Breast epithelium (tissue), 3 donors: ENCODE results near the gene OR2AG1.
A peak's percentile ranks its signal among the peaks of the same experiment; 100 is the strongest.

ENCODE experiments used
- CTCF ChIP-seq, 3 donors: fragments of 450-650 bp; IDR thresholded peaks; one replicate each; pipeline ENCODE4 v1.5.1; 2016 to 2017; ENCODE audit warnings: antibody characterized with exemption in 3 of 3, mild to moderate bottlenecking in 3 of 3, moderate library complexity in 3 of 3
- POLR2A ChIP-seq: fragments of 450-650 bp; IDR thresholded peaks from one replicate; pipeline ENCODE4 v1.6.1; 2016; ENCODE audit warnings: antibody characterized with exemption, mild to moderate bottlenecking, moderate library complexity
- POLR2AphosphoS5 ChIP-seq, 3 donors: sonication (generic); formaldehyde crosslinking; IDR thresholded peaks; one replicate each; pipeline ENCODE4 v1.6.1; 2017; ENCODE audit warnings: antibody characterized with exemption in 3 of 3

GRCh38 chr11:6757373-6757967, 25.4 kb upstream of the OR2AG1 start:
- no peak for TF ChIP-seq POLR2A
- TF ChIP-seq CTCF (IDR thresholded peaks at IDR 0.05), result peak in 1 of 3 donors; percentile 27
- no peak for TF ChIP-seq POLR2AphosphoS5 (IDR thresholded peaks at IDR 0.05)
